A673 (cell line): ENCODE data around the gene GSTO2.

Experiments
- CTCF ChIP-seq: fragments of 300-800, 200-600 bp; sonication (generic); conservative IDR thresholded peaks from 2 replicates; pipeline ENCODE4 v1.5.1; 2017; ENCODE audit warnings: low read depth, mild to moderate bottlenecking, antibody characterized with exemption, low read length, moderate library complexity, mixed read lengths
- EZH2 ChIP-seq: fragments of 200-600 bp; sonication (generic); IDR thresholded peaks from 2 replicates; pipeline ENCODE4 v1.6.1; 2017; ENCODE audit warnings: borderline replicate concordance, low read depth, mild to moderate bottlenecking, mixed read lengths, antibody characterized with exemption, low read length; ENCODE audit not compliant: poor library complexity, severe bottlenecking

GRCh38 chr10:104286939-104287338 is 18.0 kb downstream of the GSTO2 start:
- TF ChIP-seq EZH2 (no peak), CTCF (no peak)
